Right lobe of liver (tissue), 6 donors: Measurements from ENCODE around the gene MAPK14. TPM values are rescaled to one million over a fixed set of nuclear protein-coding genes. Genes with fewer than 3 reads are reported as not detected.
"Not testable (repeated sequence)": the region's sequence is repeated elsewhere in the genome, so short reads cannot be mapped to it uniquely, and the experiment has no call there.

Experiments
- ATAC-seq, 4 donors: fragments of 200-7000 bp; cut with Tn5 transposase; one replicate each; pipeline ENCODE4 v1.9.1; 2020; ENCODE audit warnings: mild to moderate bottlenecking in 4 of 4, moderate library complexity in 4 of 4
- DNase-seq, 3 donors: peaks; one replicate each; pipeline ENCODE4 v3.0.0-alpha.2; 2020
- H3K27ac ChIP-seq, 3 donors: fragments of 200-600 bp; one replicate each; pipeline ENCODE4 v1.8.0; 2022
- H3K27me3 ChIP-seq, 2 donors: fragments of 200-600 bp; one replicate each; pipeline ENCODE4 v1.8.0; 2022
- H3K36me3 ChIP-seq, 4 donors: fragments of 200-600 bp; sonication (generic) in 1 of 4; one replicate each; pipeline versions ENCODE4 v1.5.1 to v1.8.0; 2017 to 2022; ENCODE audit warnings: control low read depth in 1 of 4
- H3K4me1 ChIP-seq, 4 donors: fragments of 200-600 bp; sonication (generic) in 1 of 4; one replicate each; pipeline versions ENCODE4 v1.5.1 to v1.8.0; 2017 to 2022; ENCODE audit warnings: control low read depth in 1 of 4
- H3K4me3 ChIP-seq, 3 donors: fragments of 200-600 bp; one replicate each; pipeline ENCODE4 v1.8.0; 2022
- H3K9me3 ChIP-seq, 4 donors: fragments of 200-600 bp; sonication (generic) in 1 of 4; one replicate each; pipeline versions ENCODE4 v1.5.1 to v1.8.0; 2017 to 2022; ENCODE audit warnings: control low read depth in 1 of 4
- CTCF ChIP-seq, 4 donors: fragments of 200-600 bp in 3 of 4; fragments of 450-650 bp in 1 of 4; IDR thresholded peaks; one replicate each; pipeline versions ENCODE4 v1.5.1 to v1.8.0; 2016 to 2022; ENCODE audit warnings: antibody characterized with exemption in 4 of 4, mild to moderate bottlenecking in 2 of 4
- POLR2A ChIP-seq: fragments of 450-650 bp; IDR thresholded peaks from one replicate; pipeline ENCODE4 v1.6.1; 2017; ENCODE audit warnings: antibody characterized with exemption, mild to moderate bottlenecking
- WGBS: methylation state at CpG from one replicate; pipeline ENCODE4 v1.1.6; 2018; ENCODE audit warnings: low coverage, low lambda C conversion rate; ENCODE audit not compliant: insufficient coverage; ENCODE audit errors: missing lambda C conversion rate; 5-methylcytosine and 5-hydroxymethylcytosine counted together
- intact Hi-C, 2 donors: fragments of 100-400 bp; cut with DNase I; formaldehyde crosslinking; loops; one replicate each; pipeline versions ENCODE4 v1.11.2 to v1.14.1; 2022
- total RNA-seq, 6 experiments: library from RNA; depleted of rRNA in 2 of 6; stranded (reverse); fragments of >200 nt in 2 of 6; fragmentation: NEBNext Ultra II Directional in 3 of 6; extraction: Animal tissue kit (Norgen Biotek cat#: 25700) in 3 of 6; gene quantifications; one replicate each; pipeline versions ENCODE4 v1.1.0 to v1.2.4, GENCODE V29; 2016 to 2023
- donor health status: DM: no; HTN: yes; CAD: no.
- donor health status: DM: no; HTN: no; CAD: no.
- donor health status: DM: no; HTN: no; CAD: no.
- donor health status: DM: no; HTN: yes; CAD: no.
- donor health status: DM: no; HTN: yes; CAD: no.

Gene MAPK14
- total RNA-seq, 6 experiments from 2014 or later, result 37.9 to 53.3 (median 45.3) TPM

GRCh38 chr6:36028088-36028876 lies 674 bp downstream of the MAPK14 start:
- no peaks in the 10 kb centered on the region for H3K9me3 ChIP-seq
- H3K4me1 ChIP-seq, result peaks cover 0 to 30% (median 5%) of the 10 kb centered on the region in 4 donors
- peak overlapping the region; percentile 95 to 97 (median 95) for H3K27ac ChIP-seq
- no peaks in the 10 kb centered on the region for H3K27me3 ChIP-seq
- ATAC-seq (peak; percentile 27 to 42 (median 38)), DNase-seq (peak; percentile 57 to 72 (median 62))
- H3K36me3 ChIP-seq, result no peaks in the 10 kb centered on the region
- peak overlapping the region; percentile 86 to 96 (median 92) for H3K4me3 ChIP-seq
- WGBS, result 0% methylated on average over 6 of the region's 44 CpGs
- TF ChIP-seq POLR2A (no peak), CTCF (IDR thresholded peaks at IDR 0.05) (no peak)
- intact Hi-C loops, result loop anchor here in 1 of 2 donors (5.0 kb wide), 1 partner anchor 69 kb away; no protein-coding TSS in a partner anchor

- no peak for TF ChIP-seq CTCF (IDR thresholded peaks at IDR 0.05)
- TF ChIP-seq POLR2A, result peak; percentile 24
- intact Hi-C loops, result loop anchor here in 1 of 2 donors (5.0 kb wide), 1 partner anchor 68 kb away; no protein-coding TSS in a partner anchor
- H3K27me3 ChIP-seq, result no peaks in the 10 kb centered on the region
- H3K4me3 ChIP-seq, result peak overlapping the region; percentile 86 to 96 (median 92)
- peaks cover 0 to 36% (median 8%) of the 10 kb centered on the region in 4 donors for H3K4me1 ChIP-seq
- H3K27ac ChIP-seq, result peak overlapping the region; percentile 95 to 97 (median 95)
- 0% methylated on average over 12 of the region's 13 CpGs for WGBS
- peak; percentile 38 to 50 (median 44) for ATAC-seq
- no peaks in the 10 kb centered on the region for H3K36me3 ChIP-seq
- H3K9me3 ChIP-seq, result no peaks in the 10 kb centered on the region
- peak in 2 of 3 donors; percentile 54 to 73 for DNase-seq
These were observed 1.3 kb downstream of the MAPK14 start for GRCh38 chr6:36028877-36029324.

GRCh38 chr6:36029464-36029863 lies 1.9 kb downstream of the MAPK14 start:
- Histone ChIP-seq H3K4me3 (peak overlapping the region; percentile 86 to 96 (median 92)), H3K36me3 (no peaks in the 10 kb centered on the region), H3K27ac (peak overlapping the region; percentile 95 to 97 (median 95)), H3K27me3 (no peaks in the 10 kb centered on the region), H3K9me3 (no peaks in the 10 kb centered on the region), H3K4me1 (peaks cover 0 to 41% (median 8%) of the 10 kb centered on the region in 4 donors)
- no peak for DNase-seq
- WGBS, result under 1% methylated on average over 6 of the region's 6 CpGs
- intact Hi-C loops, result loop anchor here in 1 of 2 donors (5.0 kb wide), 1 partner anchor 68 kb away; no protein-coding TSS in a partner anchor
- peak in 2 of 4 donors; percentile 5 to 21 for ATAC-seq
- TF ChIP-seq POLR2A, result no peak
- TF ChIP-seq CTCF (IDR thresholded peaks at IDR 0.05), result no peak

- 47% methylated on average over 1 of the region's 1 CpG for WGBS
- no peak for ATAC-seq
These were observed 4.7 kb downstream of the MAPK14 start for GRCh38 chr6:36032261-36032660.

GRCh38 chr6:36033144-36033543 lies 5.5 kb downstream of the MAPK14 start:
- WGBS, result 77% methylated on average over 10 of the region's 10 CpGs
- intact Hi-C loops, DNase-seq, H3K27ac ChIP-seq, H3K36me3 ChIP-seq, ATAC-seq, H3K9me3 ChIP-seq, H3K27me3 ChIP-seq, H3K4me3 ChIP-seq: not testable (repeated sequence)
- H3K4me1 ChIP-seq, result peaks cover 0 to 66% (median 10%) of the 10 kb centered on the region in 4 donors

More at GRCh38 chr6:36032261-36032660, 4.7 kb downstream of the MAPK14 start:
- H3K4me1 ChIP-seq, result peaks cover 0 to 57% (median 8%) of the 10 kb centered on the region in 4 donors
- DNase-seq, result no peak
- no peak overlapping the region for H3K27ac ChIP-seq
- H3K36me3 ChIP-seq, result no peaks in the 10 kb centered on the region
- H3K27me3 ChIP-seq, result no peaks in the 10 kb centered on the region
- H3K4me3 ChIP-seq, result no peak overlapping the region
- no peaks in the 10 kb centered on the region for H3K9me3 ChIP-seq
- intact Hi-C loops, result no loop called here
- no peak for TF ChIP-seq CTCF (IDR thresholded peaks at IDR 0.05)
